HG03565 (cell line): Measurements from ENCODE around the gene ZNF354C.

Source experiments
- ATAC-seq: cut with Tn5 transposase; IDR thresholded peaks from one replicate; pipeline ENCODE4 v1.9.1; 2021; ENCODE audit warnings: mild to moderate bottlenecking, moderate library complexity; ENCODE audit not compliant: unreplicated experiment

The ZNF354C gene

GRCh38 chr5:179127136-179128040, 67.2 kb downstream of the ZNF354C start:
- no peak for ATAC-seq

- no peak for ATAC-seq
Measured at GRCh38 chr5:179128041-179128365, 67.8 kb downstream of the ZNF354C start.

GRCh38 chr5:179128976-179129375, 68.8 kb downstream of the ZNF354C start:
- ATAC-seq, result no peak

GRCh38 chr5:179129607-179130071, 69.5 kb downstream of the ZNF354C start:
- ATAC-seq, result no peak

GRCh38 chr5:179130101-179130681, 70.0 kb downstream of the ZNF354C start:
- ATAC-seq, result no peak

GRCh38 chr5:179131321-179131835, 71.2 kb downstream of the ZNF354C start:
- ATAC-seq, result no peak

- ATAC-seq, result no peak
Measured at GRCh38 chr5:179131886-179132585, 71.9 kb downstream of the ZNF354C start.

- ATAC-seq, result no peak
Measured at GRCh38 chr5:179132586-179133355, 72.6 kb downstream of the ZNF354C start.
